Suprapubic skin (tissue), 3 donors: ENCODE measurements around the gene RAB13.

Experiments used
- CTCF ChIP-seq, 2 donors: fragments of 200-600 bp in 1 of 2; fragments of 450-650 bp in 1 of 2; sonication (generic) in 1 of 2; IDR thresholded peaks; one replicate each; pipeline ENCODE4 v1.5.1; 2016 to 2019; ENCODE audit warnings: antibody characterized with exemption in 2 of 2, mild to moderate bottlenecking in 1 of 2, moderate library complexity in 1 of 2
- POLR2A ChIP-seq, 2 donors: fragments of 450-650 bp; IDR thresholded peaks; one replicate each; pipeline ENCODE4 v1.6.1; 2017; ENCODE audit warnings: antibody characterized with exemption in 2 of 2, mild to moderate bottlenecking in 2 of 2, moderate library complexity in 2 of 2

GRCh38 chr1:153939476-153939875 lies 46.7 kb downstream of the RAB13 start:
- TF ChIP-seq CTCF (IDR thresholded peaks at IDR 0.05) (no peak), POLR2A (IDR thresholded peaks at IDR 0.05) (no peak)
